ENCODE data around the gene BHLHE40.

GRCh38 chr3:4993276-4994143 lies 14.3 kb downstream of the BHLHE40 start:
- TF ChIP-seq CTCF (IDR thresholded peaks at IDR 0.05) (no peak), POLR2A (IDR thresholded peaks at IDR 0.05) (no peak)
